Endodermal cell (in vitro differentiated cells): ENCODE data around the gene EPHA6. TPM values are rescaled to one million over a fixed set of nuclear protein-coding genes. Genes with fewer than 3 reads are reported as not detected.

ENCODE experiments used
- DNase-seq: peaks from one replicate; pipeline ENCODE4 v3.0.0-alpha.2; 2017
- H3K27ac ChIP-seq: 2 replicates; pipeline ENCODE4 v1.5.1; 2013; ENCODE audit warnings: mild to moderate bottlenecking, low read depth, low read length, moderate library complexity
- H3K27me3 ChIP-seq: 2 replicates; pipeline ENCODE4 v1.6.1; 2013; ENCODE audit warnings: mild to moderate bottlenecking, low read length, moderate library complexity; ENCODE audit not compliant: insufficient read depth, control insufficient read depth, poor library complexity, severe bottlenecking
- H3K36me3 ChIP-seq: 2 replicates; pipeline ENCODE4 v1.7.0; 2013; ENCODE audit warnings: mild to moderate bottlenecking, low read length, moderate library complexity; ENCODE audit not compliant: control insufficient read depth, insufficient read depth
- H3K4me1 ChIP-seq: one replicate; pipeline ENCODE4 v1.7.0; 2013; ENCODE audit warnings: low read length; ENCODE audit not compliant: control insufficient read depth, insufficient read depth
- H3K4me3 ChIP-seq: 2 replicates; pipeline ENCODE4 v1.5.1; 2013; ENCODE audit warnings: mild to moderate bottlenecking, low read length, moderate library complexity
- H3K9ac ChIP-seq: 2 replicates; pipeline ENCODE4 v1.6.1; 2013; ENCODE audit warnings: mild to moderate bottlenecking, low read length, moderate library complexity; ENCODE audit not compliant: poor library complexity, severe bottlenecking; ENCODE audit errors: extremely low read depth
- H3K9me3 ChIP-seq: 2 replicates; pipeline ENCODE4 v1.6.1; 2013; ENCODE audit warnings: mild to moderate bottlenecking, low read length, moderate library complexity; ENCODE audit not compliant: control insufficient read depth
- H3K27ac Mint-ChIP-seq: 2 replicates; pipeline ENCODE4 v1.8.0; 2020; ENCODE audit warnings: mixed read lengths
- H3K27me3 Mint-ChIP-seq: 2 replicates; pipeline ENCODE4 v1.8.0; 2021; ENCODE audit warnings: mild to moderate bottlenecking, mixed read lengths; ENCODE audit not compliant: insufficient read depth
- H3K36me3 Mint-ChIP-seq: 2 replicates; pipeline ENCODE4 v1.8.0; 2020; ENCODE audit warnings: low read depth, mixed read lengths
- H3K4me1 Mint-ChIP-seq: 2 replicates; pipeline ENCODE4 v1.8.0; 2020; ENCODE audit warnings: mixed read lengths
- H3K4me3 Mint-ChIP-seq: 2 replicates; pipeline ENCODE4 v1.8.0; 2020; ENCODE audit warnings: mild to moderate bottlenecking, moderate library complexity, mixed read lengths
- H3K9me3 Mint-ChIP-seq: 2 replicates; pipeline ENCODE4 v1.8.0; 2020; ENCODE audit warnings: mild to moderate bottlenecking, mixed read lengths
- CTCF ChIP-seq: fragments of 200-600 bp; sonication (generic); conservative IDR thresholded peaks from 2 replicates; pipeline ENCODE4 v1.5.0; 2021; ENCODE audit warnings: antibody characterized with exemption, mild to moderate bottlenecking
- WGBS, 2 experiments: methylation state at CpG; one replicate each; pipeline versions ENCODE4 v1.1.5 to v1.1.7; 2013; ENCODE audit warnings: missing lambda C conversion rate in 2 of 2, mixed read lengths in 1 of 2; ENCODE audit not compliant: insufficient coverage in 1 of 2, insufficient read length in 1 of 2; 5-methylcytosine and 5-hydroxymethylcytosine counted together
- total RNA-seq, 2 donors: library from RNA; stranded (reverse); fragmentation: NEBNext Ultra II Directional in 1 of 2; extraction: Animal tissue kit (Norgen Biotek cat#: 25700) in 1 of 2; gene quantifications; 2 replicates in 1 of 2; 3 replicates in 1 of 2; pipeline ENCODE4 v1.2.1, GENCODE V29; 2021

Gene EPHA6
- total RNA-seq, 2 donors from 2014 or later: 4.6 to 12.2 TPM

DNA sequence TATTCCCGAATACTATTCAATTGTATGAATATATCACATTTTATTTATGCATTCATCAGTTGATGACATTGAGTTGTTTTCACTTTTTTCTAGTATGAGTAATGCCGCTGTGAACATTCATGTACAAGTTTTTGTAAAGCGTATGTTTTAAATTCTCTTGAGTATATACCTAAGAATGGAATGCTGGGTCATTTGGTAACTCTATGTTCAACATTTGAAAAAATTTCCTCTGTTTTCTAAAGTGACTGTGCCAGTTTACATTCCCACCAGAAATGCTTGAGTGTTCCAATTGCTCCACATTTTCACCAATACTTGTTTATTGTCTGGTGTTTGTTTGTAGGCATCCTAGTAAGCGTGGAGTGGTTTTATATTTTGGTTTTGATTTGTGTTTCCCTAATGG, 144.5 kb downstream of the EPHA6 start:
- Mint-ChIP-seq H3K36me3 (no peaks in the 10 kb centered on the region), H3K9me3 (no peaks in the 10 kb centered on the region), H3K27ac (no peak overlapping the region), H3K27me3 (no peaks in the 10 kb centered on the region), H3K4me3 (no peak overlapping the region), H3K4me1 (peaks cover 12% of the 10 kb centered on the region)
- Histone ChIP-seq H3K9ac (no peak overlapping the region), H3K27ac (no peak overlapping the region), H3K9me3 (no peaks in the 10 kb centered on the region), H3K27me3 (no peaks in the 10 kb centered on the region), H3K4me1 (peaks cover 4% of the 10 kb centered on the region), H3K4me3 (no peak overlapping the region), H3K36me3 (no peaks in the 10 kb centered on the region)
- 92% methylated on average over 3 of the region's 4 CpGs; no CpG with 5 or more reads in 1 of the 2 experiments for WGBS, 2 experiments
- no peak for DNase-seq
- TF ChIP-seq CTCF: no peak

- Histone ChIP-seq H3K36me3 (no peaks in the 10 kb centered on the region), H3K4me1 (peaks cover 4% of the 10 kb centered on the region), H3K9me3 (no peaks in the 10 kb centered on the region), H3K4me3 (no peak overlapping the region), H3K27me3 (no peaks in the 10 kb centered on the region), H3K9ac (no peak overlapping the region), H3K27ac (no peak overlapping the region)
- no peak for TF ChIP-seq CTCF
- Mint-ChIP-seq H3K9me3 (no peaks in the 10 kb centered on the region), H3K27ac (no peak overlapping the region), H3K27me3 (no peaks in the 10 kb centered on the region), H3K36me3 (no peaks in the 10 kb centered on the region), H3K4me3 (no peak overlapping the region), H3K4me1 (peaks cover 12% of the 10 kb centered on the region)
- DNase-seq: no peak
- WGBS, 2 experiments: 100% methylated on average over 1 of the region's 1 CpG; no CpG with 5 or more reads in 1 of the 2 experiments
Observed at GRCh38 chr3:96959474-96959873, 145.1 kb downstream of the EPHA6 start.

GRCh38 chr3:96959901-96960641, 145.7 kb downstream of the EPHA6 start:
- Mint-ChIP-seq H3K4me3 (no peak overlapping the region), H3K4me1 (peaks cover 12% of the 10 kb centered on the region), H3K27me3 (no peaks in the 10 kb centered on the region), H3K9me3 (no peaks in the 10 kb centered on the region), H3K27ac (no peak overlapping the region), H3K36me3 (no peaks in the 10 kb centered on the region)
- no peak overlapping the region for H3K27ac ChIP-seq
- H3K4me3 ChIP-seq: no peak overlapping the region
- WGBS, 2 experiments: 89% methylated on average over 4 of the region's 4 CpGs; no CpG with 5 or more reads in 1 of the 2 experiments
- H3K9me3 ChIP-seq: no peaks in the 10 kb centered on the region
- no peaks in the 10 kb centered on the region for H3K27me3 ChIP-seq
- TF ChIP-seq CTCF: no peak
- no peaks in the 10 kb centered on the region for H3K36me3 ChIP-seq
- no peak overlapping the region for H3K9ac ChIP-seq
- DNase-seq: no peak
- H3K4me1 ChIP-seq: peaks cover 4% of the 10 kb centered on the region
